Gastroesophageal sphincter (tissue), 3 donors: Measurements from ENCODE around the gene RUSF1.

Source experiments
- CTCF ChIP-seq, 4 experiments: fragments of 200-600 bp in 2 of 4; fragments of 450-650 bp in 2 of 4; sonication (generic) in 1 of 4; IDR thresholded peaks; one replicate each; pipeline ENCODE4 v1.5.1; 2017 to 2019; ENCODE audit warnings: antibody characterized with exemption in 4 of 4, mild to moderate bottlenecking in 2 of 4, moderate library complexity in 2 of 4
- EP300 ChIP-seq: sonication (generic); formaldehyde crosslinking; IDR thresholded peaks from one replicate; pipeline ENCODE4 v1.6.1; 2017; ENCODE audit warnings: antibody characterized with exemption, mild to moderate bottlenecking
- POLR2A ChIP-seq, 2 donors: fragments of 450-650 bp; IDR thresholded peaks; one replicate each; pipeline ENCODE4 v1.6.1; 2017; ENCODE audit warnings: antibody characterized with exemption in 2 of 2, mild to moderate bottlenecking in 2 of 2, moderate library complexity in 1 of 2
- POLR2AphosphoS5 ChIP-seq: sonication (generic); formaldehyde crosslinking; IDR thresholded peaks from one replicate; pipeline ENCODE4 v1.6.1; 2017; ENCODE audit warnings: antibody characterized with exemption

GRCh38 chr16:31522071-31522470 is 13.9 kb upstream of the RUSF1 start:
- no peak for TF ChIP-seq CTCF (IDR thresholded peaks at IDR 0.05)
- no peak for TF ChIP-seq POLR2AphosphoS5
- no peak for TF ChIP-seq POLR2A (IDR thresholded peaks at IDR 0.05)
- TF ChIP-seq EP300, result no peak
